HG02840 (cell line): Measurements from ENCODE around the gene KLRF2.

Experiments used
- ATAC-seq: cut with Tn5 transposase; IDR thresholded peaks from one replicate; pipeline ENCODE4 v1.9.1; 2021; ENCODE audit warnings: mild to moderate bottlenecking, moderate library complexity, moderate number of reproducible peaks; ENCODE audit not compliant: unreplicated experiment, low FRiP score

The KLRF2 gene

GRCh38 chr12:9933958-9934357 is 52.7 kb downstream of the KLRF2 start:
- ATAC-seq = no peak

DNA sequence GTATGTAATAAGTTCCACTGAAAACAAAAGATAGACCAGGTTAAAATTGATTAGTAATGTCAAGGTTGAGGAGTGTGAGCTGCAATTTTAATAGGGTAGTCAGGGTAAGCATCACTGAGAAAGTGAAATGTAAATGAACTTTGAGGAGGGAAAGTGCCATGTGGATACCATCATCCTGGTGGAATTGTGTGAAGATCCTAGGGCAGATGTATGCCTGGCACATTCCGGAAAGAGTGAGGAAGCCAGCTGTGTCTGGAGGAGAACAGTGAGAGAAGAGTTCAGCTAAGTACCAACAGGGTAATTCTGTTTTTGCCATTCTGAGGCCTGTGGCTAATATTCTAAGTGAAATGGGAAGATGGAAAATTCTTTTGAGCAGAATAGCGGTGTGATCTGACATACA is 53.7 kb downstream of the KLRF2 start:
- ATAC-seq = no peak

DNA sequence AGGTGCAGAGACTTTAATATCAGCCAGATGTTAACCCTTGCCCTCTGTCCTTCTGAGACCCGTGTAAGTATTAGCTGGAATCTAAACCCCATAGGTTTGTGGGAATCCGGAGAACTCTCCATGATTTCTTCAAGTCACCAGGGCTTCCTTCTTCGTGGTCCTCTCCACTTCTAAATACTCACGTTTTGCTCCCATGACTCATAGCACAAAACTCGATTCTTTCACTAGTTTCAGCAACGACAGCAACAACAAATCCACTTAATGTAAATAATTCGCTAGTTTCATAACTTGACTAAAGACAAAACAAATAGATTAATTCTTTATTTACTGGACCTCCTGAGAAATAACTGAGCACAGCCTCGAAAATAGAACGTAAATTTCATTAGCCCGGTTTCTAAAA is 55.3 kb downstream of the KLRF2 start:
- no peak for ATAC-seq

DNA sequence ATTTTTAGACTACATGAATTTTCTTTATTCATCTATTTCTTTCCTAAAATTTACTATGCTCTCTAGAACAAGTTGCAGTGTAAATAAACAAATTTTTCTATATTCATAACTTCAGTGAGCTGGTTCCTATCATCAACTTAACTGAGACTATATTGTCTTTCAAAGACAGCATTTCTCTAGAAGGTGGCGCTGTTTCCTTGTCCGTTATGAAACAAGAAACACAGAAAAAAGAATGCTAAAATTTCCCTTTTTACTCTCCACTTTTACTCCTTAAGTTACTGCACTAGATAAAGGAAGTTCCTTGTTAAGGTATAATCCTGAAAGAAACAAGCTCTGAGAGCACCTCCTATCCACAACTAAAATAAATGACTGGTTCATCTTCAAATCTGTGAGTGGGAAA is 59.1 kb downstream of the KLRF2 start:
- no peak for ATAC-seq

GRCh38 chr12:9941838-9942237 is 60.5 kb downstream of the KLRF2 start:
- no peak for ATAC-seq

- ATAC-seq = no peak
Measured at GRCh38 chr12:9943240-9943639, 62.0 kb downstream of the KLRF2 start.

DNA sequence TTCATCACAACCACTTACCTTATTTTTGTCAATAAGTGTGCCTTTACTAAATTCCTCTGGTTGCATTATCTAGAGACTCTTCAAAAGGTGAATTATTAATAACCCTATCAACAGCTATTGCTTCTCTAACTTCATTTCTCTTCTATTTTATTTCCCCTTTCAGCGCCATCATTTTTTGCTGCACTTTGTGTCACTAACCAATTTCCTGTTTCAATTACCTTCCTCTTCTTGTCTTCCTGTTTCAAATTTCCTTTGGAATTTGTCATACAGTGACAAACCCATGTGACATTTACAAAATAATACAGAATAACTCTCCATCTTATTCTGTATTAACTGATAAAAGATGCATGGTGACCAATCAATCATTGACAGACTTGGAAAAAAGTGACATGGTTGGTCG is 63.1 kb downstream of the KLRF2 start:
- ATAC-seq = no peak
